HG02943 (cell line): ENCODE results near the gene NDUFB3.
"Not testable (repeated sequence)": the region's sequence is repeated elsewhere in the genome, so short reads cannot be mapped to it uniquely, and the experiment has no call there.

Experiments
- ATAC-seq: cut with Tn5 transposase; IDR thresholded peaks from one replicate; pipeline ENCODE4 v1.9.1; 2021; ENCODE audit warnings: mild to moderate bottlenecking, low read depth, moderate library complexity; ENCODE audit not compliant: unreplicated experiment

NDUFB3 gene

GRCh38 chr2:201071479-201072200, at the start of gene NDUFB3, which contains the start of gene HYCC2:
TSS of gene NDUFB3 (plus strand) at chr2:201072001. CDS start at chr2:201078883, 6,882 bp downstream.
TSS of gene HYCC2 (minus strand) at chr2:201071671. CDS start at chr2:201024009, 47,662 bp downstream.
- ATAC-seq = peak; percentile 98

GRCh38 chr2:201024518-201024917, 47.3 kb upstream of the NDUFB3 start:
- ATAC-seq = no peak

- not testable (repeated sequence) for ATAC-seq
Measured at GRCh38 chr2:201034355-201034754, 37.4 kb upstream of the NDUFB3 start.

- not testable (repeated sequence) for ATAC-seq
Measured at GRCh38 chr2:201038361-201038760, 33.4 kb upstream of the NDUFB3 start.

- no peak for ATAC-seq
Measured at GRCh38 chr2:201038855-201039254, 32.9 kb upstream of the NDUFB3 start.

GRCh38 chr2:201040867-201041628, 30.8 kb upstream of the NDUFB3 start:
- no peak for ATAC-seq

- ATAC-seq = not testable (repeated sequence)
Measured at GRCh38 chr2:201042451-201042850, 29.4 kb upstream of the NDUFB3 start.

- not testable (repeated sequence) for ATAC-seq
Measured at GRCh38 chr2:201043050-201043449, 28.8 kb upstream of the NDUFB3 start.

GRCh38 chr2:201046881-201047280, 24.9 kb upstream of the NDUFB3 start:
- ATAC-seq = no peak

- ATAC-seq = no peak
Measured at GRCh38 chr2:201049455-201049854, 22.3 kb upstream of the NDUFB3 start.

- ATAC-seq = no peak
Measured at GRCh38 chr2:201057087-201057521, 14.7 kb upstream of the NDUFB3 start.

- no peak for ATAC-seq
Measured at GRCh38 chr2:201057715-201058248, 14.0 kb upstream of the NDUFB3 start.

- ATAC-seq = no peak
Measured at GRCh38 chr2:201058914-201059313, 12.9 kb upstream of the NDUFB3 start.

GRCh38 chr2:201059961-201060755, 11.6 kb upstream of the NDUFB3 start:
- no peak for ATAC-seq

- ATAC-seq = not testable (repeated sequence)
Measured at GRCh38 chr2:201063516-201063915, 8.3 kb upstream of the NDUFB3 start.

- no peak for ATAC-seq
Measured at GRCh38 chr2:201064797-201065329, 6.9 kb upstream of the NDUFB3 start.

- peak; percentile 26 for ATAC-seq
Measured at GRCh38 chr2:201070948-201071478, 788 bp upstream of the NDUFB3 start.

GRCh38 chr2:201072201-201072530, 365 bp downstream of the NDUFB3 start:
- peak; percentile 8 for ATAC-seq

GRCh38 chr2:201073071-201073470, 1.3 kb downstream of the NDUFB3 start:
- ATAC-seq = no peak

- no peak for ATAC-seq
Measured at GRCh38 chr2:201074996-201075395, 3.2 kb downstream of the NDUFB3 start.
